NOMO-1 treated with dmso at 0.1 percent for 144 hours (cell line): Measurements from ENCODE around the gene TAAR9.

Source experiments
- DNase-seq: peaks from one replicate; lab custom pipeline; 2025; ENCODE audit not compliant: unreplicated experiment; lab: John Stamatoyannopoulos, UW

Gene TAAR9

GRCh38 chr6:132587424-132587823 lies 49.3 kb downstream of the TAAR9 start:
- DNase-seq: no peak
